ENCODE data around the gene KIF3A. TPM values are rescaled to one million over a fixed set of nuclear protein-coding genes. Genes with fewer than 3 reads are reported as not detected.

KIF3A gene
- total RNA-seq: 9.4 and 10.1 TPM in 2 replicates

GRCh38 chr5:132736853-132737833 is at the start of gene KIF3A:
KIF3A (minus strand) TSS chr5:132737546; CDS start chr5:132737419, 127 bp downstream.

GRCh38 chr5:132777209-132778069 is 40.1 kb upstream of the KIF3A start, which contains the start of gene SEPTIN8:
SEPTIN8 (minus strand) TSS chr5:132777239; CDS start chr5:132777137, 102 bp downstream.

GRCh38 chr5:132746954-132747615 is 9.7 kb upstream of the KIF3A start, which contains the start of gene CCNI2:
CCNI2 (plus strand) TSS chr5:132747426; CDS start chr5:132747496, 70 bp downstream.

GRCh38 chr5:132673939-132674630 is 63.3 kb downstream of the KIF3A start, which contains the start of gene IL4:
IL4 (plus strand) TSS chr5:132673989; CDS start chr5:132674051, 62 bp downstream.

GRCh38 chr5:132657676-132658380 is 79.5 kb downstream of the KIF3A start, which contains the start of gene IL13:
IL13 (plus strand) TSS chr5:132658173; CDS start chr5:132658187, 14 bp downstream.

Other genes with a start within 250 kb of the KIF3A start
- 58.0 and 94.3 TPM in 2 replicates for gene IRF1, start 246.8 kb downstream of the KIF3A start, total RNA-seq
- not detected in 2 replicates for gene IL5, start 194.0 kb downstream of the KIF3A start, total RNA-seq
- gene RAD50, start 180.6 kb downstream of the KIF3A start, total RNA-seq: 33.8 and 48.4 TPM in 2 replicates
- not detected in 2 replicates for gene IL13, start 79.4 kb downstream of the KIF3A start, total RNA-seq
- not detected in 2 replicates for gene IL4, start 63.6 kb downstream of the KIF3A start, total RNA-seq
- gene CCNI2, start 9.9 kb upstream of the KIF3A start, total RNA-seq: not detected in 2 replicates
- 31.1 and 67.0 TPM in 2 replicates for gene SEPTIN8, start 39.7 kb upstream of the KIF3A start, total RNA-seq
- gene SOWAHA, start 75.8 kb upstream of the KIF3A start, total RNA-seq: not detected in 2 replicates
- 2.0 and 8.9 TPM in 2 replicates for gene SHROOM1, start 93.1 kb upstream of the KIF3A start, total RNA-seq
- gene GDF9, start 128.9 kb upstream of the KIF3A start, total RNA-seq: 0.22 TPM in 1 of 2 replicates, not detected in the other
- 50.3 and 62.1 TPM in 2 replicates for gene UQCRQ, start 129.1 kb upstream of the KIF3A start, total RNA-seq
- 0.22 and 0.43 TPM in 2 replicates for gene LEAP2, start 136.1 kb upstream of the KIF3A start, total RNA-seq
- gene AFF4, start 226.1 kb upstream of the KIF3A start, total RNA-seq: 67.4 and 101 TPM in 2 replicates

All from placental pericyte (primary cell).